HG02623 (cell line): Measurements from ENCODE around the gene SLC38A11.

Experiments
- ATAC-seq: cut with Tn5 transposase; IDR thresholded peaks from one replicate; pipeline ENCODE4 v1.9.1; 2021; ENCODE audit warnings: moderate library complexity; ENCODE audit not compliant: unreplicated experiment

SLC38A11 gene

GRCh38 chr2:164846276-164846675 is 109.0 kb downstream of the SLC38A11 start:
- no peak for ATAC-seq
